Measurements from ENCODE around the gene HIVEP3.

Gene HIVEP3

GRCh38 chr1:41483001-41483850, 435.5 kb downstream of the HIVEP3 start:
- Histone ChIP-seq H3K18ac (ENCODE audit: low read length) (no peak overlapping the region), H4K8ac (ENCODE audit: low read depth, low read length) (no peak overlapping the region), H3K9ac (ENCODE audit: low read length) (no peak overlapping the region), H3K4me2 (ENCODE audit: low read length) (no peak overlapping the region), H3K36me3 (ENCODE audit: control insufficient read depth, insufficient read depth, low read length) (no peaks in the 10 kb centered on the region), H3K56ac (ENCODE audit: low read length) (peak overlapping the region; percentile 3), H4K5ac (ENCODE audit: low read length) (no peak overlapping the region), H3K27me3 (ENCODE audit: insufficient read depth, low read length, poor library complexity) (no peaks in the 10 kb centered on the region), H2BK15ac (replicated peaks; ENCODE audit: low read depth) (no peak overlapping the region), H3K23ac (ENCODE audit: low read length) (no peak overlapping the region), H3K79me1 (ENCODE audit: low read length) (no peaks in the 10 kb centered on the region), H3K27ac (ENCODE audit: low read depth, low read length) (no peak overlapping the region), H2AK5ac (ENCODE audit: low read length) (no peak overlapping the region), H2BK120ac (ENCODE audit: low read depth, low read length) (no peak overlapping the region), H3K4ac (ENCODE audit: low read depth, low read length) (no peak overlapping the region), H3K79me2 (ENCODE audit: control insufficient read depth, insufficient read depth, low read length) (no peaks in the 10 kb centered on the region), H3K4me3 (ENCODE audit: low read length) (no peak overlapping the region), H2BK5ac (ENCODE audit: low read length) (no peak overlapping the region), H3K4me1 (ENCODE audit: control insufficient read depth, low read depth, low read length) (peaks cover 15% of the 10 kb centered on the region)
- DNase-seq = no peak
- WGBS (ENCODE audit: extremely low coverage, insufficient coverage, low lambda C conversion rate) = no CpG with 5 or more reads among the region's 21 CpGs

GRCh38 chr1:41482001-41482765, 436.5 kb downstream of the HIVEP3 start:
- H3K18ac ChIP-seq (ENCODE audit: low read length) = peak overlapping the region; percentile 69

GRCh38 chr1:41481109-41481775, 437.5 kb downstream of the HIVEP3 start:
- H3K4me2 ChIP-seq (ENCODE audit: low read length) = no peak overlapping the region
- no peak overlapping the region for H3K18ac ChIP-seq (ENCODE audit: low read length)
- no peak overlapping the region for H2BK120ac ChIP-seq (ENCODE audit: low read depth, low read length)
- H4K5ac ChIP-seq (ENCODE audit: low read length) = no peak overlapping the region
- H3K27me3 ChIP-seq (ENCODE audit: insufficient read depth, low read length, poor library complexity) = no peaks in the 10 kb centered on the region
- WGBS (ENCODE audit: extremely low coverage, insufficient coverage, low lambda C conversion rate) = no CpG with 5 or more reads among the region's 15 CpGs
- H2BK5ac ChIP-seq (ENCODE audit: low read length) = no peak overlapping the region
- H3K27ac ChIP-seq (ENCODE audit: low read depth, low read length) = no peak overlapping the region
- no peak overlapping the region for H2BK15ac ChIP-seq (replicated peaks; ENCODE audit: low read depth)
- H3K79me1 ChIP-seq (ENCODE audit: low read length) = no peaks in the 10 kb centered on the region
- H3K4me3 ChIP-seq (ENCODE audit: low read length) = no peak overlapping the region
- H3K56ac ChIP-seq (ENCODE audit: low read length) = no peak overlapping the region
- no peak overlapping the region for H3K4ac ChIP-seq (ENCODE audit: low read depth, low read length)
- H3K23ac ChIP-seq (ENCODE audit: low read length) = no peak overlapping the region
- H3K36me3 ChIP-seq (ENCODE audit: control insufficient read depth, insufficient read depth, low read length) = no peaks in the 10 kb centered on the region
- no peak for DNase-seq
- no peak overlapping the region for H3K9ac ChIP-seq (ENCODE audit: low read length)
- no peak overlapping the region for H4K8ac ChIP-seq (ENCODE audit: low read depth, low read length)
- no peaks in the 10 kb centered on the region for H3K79me2 ChIP-seq (ENCODE audit: control insufficient read depth, insufficient read depth, low read length)
- no peak overlapping the region for H2AK5ac ChIP-seq (ENCODE audit: low read length)
- H3K4me1 ChIP-seq (ENCODE audit: control insufficient read depth, low read depth, low read length) = peaks cover 8% of the 10 kb centered on the region

More at GRCh38 chr1:41482001-41482765, 436.5 kb downstream of the HIVEP3 start:
- Histone ChIP-seq H2BK120ac (ENCODE audit: low read depth, low read length) (no peak overlapping the region), H2BK15ac (replicated peaks; ENCODE audit: low read depth) (no peak overlapping the region), H3K79me2 (ENCODE audit: control insufficient read depth, insufficient read depth, low read length) (no peaks in the 10 kb centered on the region), H3K27ac (ENCODE audit: low read depth, low read length) (no peak overlapping the region), H3K4me1 (ENCODE audit: control insufficient read depth, low read depth, low read length) (peaks cover 13% of the 10 kb centered on the region), H3K9ac (ENCODE audit: low read length) (no peak overlapping the region), H3K36me3 (ENCODE audit: control insufficient read depth, insufficient read depth, low read length) (no peaks in the 10 kb centered on the region), H3K23ac (ENCODE audit: low read length) (no peak overlapping the region), H3K4ac (ENCODE audit: low read depth, low read length) (peak overlapping the region; percentile 4), H3K79me1 (ENCODE audit: low read length) (no peaks in the 10 kb centered on the region), H4K8ac (ENCODE audit: low read depth, low read length) (no peak overlapping the region), H3K4me3 (ENCODE audit: low read length) (no peak overlapping the region), H4K5ac (ENCODE audit: low read length) (no peak overlapping the region), H2BK5ac (ENCODE audit: low read length) (no peak overlapping the region), H2AK5ac (ENCODE audit: low read length) (no peak overlapping the region), H3K56ac (ENCODE audit: low read length) (peak overlapping the region; percentile 47), H3K27me3 (ENCODE audit: insufficient read depth, low read length, poor library complexity) (no peaks in the 10 kb centered on the region), H3K4me2 (ENCODE audit: low read length) (no peak overlapping the region)
- WGBS (ENCODE audit: extremely low coverage, insufficient coverage, low lambda C conversion rate) = no CpG with 5 or more reads among the region's 18 CpGs
- no peak for DNase-seq

GRCh38 chr1:41480204-41481108, 438.3 kb downstream of the HIVEP3 start:
- H3K4me2 ChIP-seq (ENCODE audit: low read length) = no peak overlapping the region
- H3K4me1 ChIP-seq (ENCODE audit: control insufficient read depth, low read depth, low read length) = peaks cover 3% of the 10 kb centered on the region
- H2BK15ac ChIP-seq (replicated peaks; ENCODE audit: low read depth) = no peak overlapping the region
- no peaks in the 10 kb centered on the region for H3K36me3 ChIP-seq (ENCODE audit: control insufficient read depth, insufficient read depth, low read length)
- H4K5ac ChIP-seq (ENCODE audit: low read length) = no peak overlapping the region
- H3K4ac ChIP-seq (ENCODE audit: low read depth, low read length) = no peak overlapping the region
- no peak overlapping the region for H3K56ac ChIP-seq (ENCODE audit: low read length)
- no peaks in the 10 kb centered on the region for H3K79me1 ChIP-seq (ENCODE audit: low read length)
- H2BK120ac ChIP-seq (ENCODE audit: low read depth, low read length) = no peak overlapping the region
- no peak overlapping the region for H4K8ac ChIP-seq (ENCODE audit: low read depth, low read length)
- H3K23ac ChIP-seq (ENCODE audit: low read length) = no peak overlapping the region
- H3K9ac ChIP-seq (ENCODE audit: low read length) = no peak overlapping the region
- no CpG with 5 or more reads among the region's 10 CpGs for WGBS (ENCODE audit: extremely low coverage, insufficient coverage, low lambda C conversion rate)
- H3K4me3 ChIP-seq (ENCODE audit: low read length) = no peak overlapping the region
- H3K27me3 ChIP-seq (ENCODE audit: insufficient read depth, low read length, poor library complexity) = no peaks in the 10 kb centered on the region
- no peaks in the 10 kb centered on the region for H3K79me2 ChIP-seq (ENCODE audit: control insufficient read depth, insufficient read depth, low read length)
- no peak overlapping the region for H3K27ac ChIP-seq (ENCODE audit: low read depth, low read length)
- no peak overlapping the region for H3K18ac ChIP-seq (ENCODE audit: low read length)
- H2AK5ac ChIP-seq (ENCODE audit: low read length) = no peak overlapping the region
- DNase-seq = no peak
- H2BK5ac ChIP-seq (ENCODE audit: low read length) = no peak overlapping the region

- Histone ChIP-seq H3K36me3 (ENCODE audit: control insufficient read depth, insufficient read depth, low read length) (no peaks in the 10 kb centered on the region), H3K27me3 (ENCODE audit: insufficient read depth, low read length, poor library complexity) (no peaks in the 10 kb centered on the region), H4K5ac (ENCODE audit: low read length) (no peak overlapping the region), H3K79me1 (ENCODE audit: low read length) (no peaks in the 10 kb centered on the region), H3K4ac (ENCODE audit: low read depth, low read length) (no peak overlapping the region), H3K56ac (ENCODE audit: low read length) (no peak overlapping the region), H3K23ac (ENCODE audit: low read length) (no peak overlapping the region), H3K4me3 (ENCODE audit: low read length) (no peak overlapping the region), H2AK5ac (ENCODE audit: low read length) (no peak overlapping the region), H2BK15ac (replicated peaks; ENCODE audit: low read depth) (no peak overlapping the region), H3K79me2 (ENCODE audit: control insufficient read depth, insufficient read depth, low read length) (no peaks in the 10 kb centered on the region), H4K8ac (ENCODE audit: low read depth, low read length) (no peak overlapping the region), H3K4me2 (ENCODE audit: low read length) (no peak overlapping the region), H2BK5ac (ENCODE audit: low read length) (no peak overlapping the region), H3K18ac (ENCODE audit: low read length) (no peak overlapping the region), H3K27ac (ENCODE audit: low read depth, low read length) (no peak overlapping the region), H3K4me1 (ENCODE audit: control insufficient read depth, low read depth, low read length) (no peaks in the 10 kb centered on the region), H3K9ac (ENCODE audit: low read length) (no peak overlapping the region), H2BK120ac (ENCODE audit: low read depth, low read length) (no peak overlapping the region)
- no CpG with 5 or more reads among the region's 3 CpGs for WGBS (ENCODE audit: extremely low coverage, insufficient coverage, low lambda C conversion rate)
- DNase-seq = no peak
Measured at GRCh38 chr1:41479808-41480160, 438.9 kb downstream of the HIVEP3 start.
